ENCODE data around the gene ADGRD2. TPM values are rescaled to one million over a fixed set of nuclear protein-coding genes. Genes with fewer than 3 reads are reported as not detected.

The ADGRD2 gene
- total RNA-seq, 1 experiment from 2014 or later: not detected

DNA sequence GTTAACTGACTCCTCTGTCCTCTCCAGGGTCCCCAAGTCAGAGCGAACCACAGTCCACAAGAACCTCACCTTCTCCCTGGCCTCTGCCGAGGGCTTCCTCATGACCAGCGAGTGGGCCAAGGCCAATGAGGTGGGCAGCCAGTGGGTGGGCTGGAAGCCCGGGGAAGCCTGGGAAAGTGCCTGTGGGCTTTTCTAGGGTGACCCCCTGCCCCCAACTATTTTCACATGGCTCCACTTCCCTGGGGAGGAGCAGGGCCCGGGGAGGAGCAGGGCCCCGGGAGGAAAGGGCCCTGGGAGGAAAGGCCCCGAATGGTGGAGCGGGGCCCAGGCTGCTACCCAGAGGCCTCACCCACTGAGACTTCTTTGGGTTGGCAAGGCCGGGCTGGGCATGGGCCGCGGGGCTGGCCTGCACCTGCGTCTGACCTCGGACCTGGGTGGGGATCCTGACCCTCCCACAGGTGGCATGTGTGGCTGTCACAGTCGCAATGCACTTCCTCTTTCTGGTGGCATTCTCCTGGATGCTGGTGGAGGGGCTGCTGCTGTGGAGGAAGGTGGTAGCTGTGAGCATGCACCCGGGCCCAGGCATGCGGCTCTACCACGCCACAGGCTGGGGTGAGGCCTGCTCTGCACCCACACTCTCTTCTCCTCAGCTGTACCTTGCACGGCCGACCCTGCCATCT lies 17.9 kb downstream of the ADGRD2 start:
- no peak overlapping the region for H3K9ac ChIP-seq (ENCODE audit: low read length)
- H3K27ac ChIP-seq (ENCODE audit: low read length): no peak overlapping the region
- no peak overlapping the region for H3K4me3 ChIP-seq (ENCODE audit: low read length)
- H3K9me2 ChIP-seq (replicated peaks; ENCODE audit: insufficient read depth, low read length): no peaks in the 10 kb centered on the region
- H2AFZ ChIP-seq (ENCODE audit: low read length): no peak overlapping the region
- H3K4me1 ChIP-seq (ENCODE audit: low read length): no peaks in the 10 kb centered on the region
- no peaks in the 10 kb centered on the region for H3K9me3 ChIP-seq (ENCODE audit: low read length)
- H3K27me3 ChIP-seq (ENCODE audit: low read length): no peaks in the 10 kb centered on the region
- no peaks in the 10 kb centered on the region for H3K79me2 ChIP-seq (ENCODE audit: low read length)
- H3K36me3 ChIP-seq (ENCODE audit: insufficient read depth, low read length): no peaks in the 10 kb centered on the region
- H3K4me2 ChIP-seq (ENCODE audit: low read depth, low read length, poor library complexity, severe bottlenecking): no peak overlapping the region
- peak; percentile 48 for DNase-seq
- no peaks in the 10 kb centered on the region for H4K20me1 ChIP-seq (ENCODE audit: insufficient read depth, low read depth, low read length)

DNA sequence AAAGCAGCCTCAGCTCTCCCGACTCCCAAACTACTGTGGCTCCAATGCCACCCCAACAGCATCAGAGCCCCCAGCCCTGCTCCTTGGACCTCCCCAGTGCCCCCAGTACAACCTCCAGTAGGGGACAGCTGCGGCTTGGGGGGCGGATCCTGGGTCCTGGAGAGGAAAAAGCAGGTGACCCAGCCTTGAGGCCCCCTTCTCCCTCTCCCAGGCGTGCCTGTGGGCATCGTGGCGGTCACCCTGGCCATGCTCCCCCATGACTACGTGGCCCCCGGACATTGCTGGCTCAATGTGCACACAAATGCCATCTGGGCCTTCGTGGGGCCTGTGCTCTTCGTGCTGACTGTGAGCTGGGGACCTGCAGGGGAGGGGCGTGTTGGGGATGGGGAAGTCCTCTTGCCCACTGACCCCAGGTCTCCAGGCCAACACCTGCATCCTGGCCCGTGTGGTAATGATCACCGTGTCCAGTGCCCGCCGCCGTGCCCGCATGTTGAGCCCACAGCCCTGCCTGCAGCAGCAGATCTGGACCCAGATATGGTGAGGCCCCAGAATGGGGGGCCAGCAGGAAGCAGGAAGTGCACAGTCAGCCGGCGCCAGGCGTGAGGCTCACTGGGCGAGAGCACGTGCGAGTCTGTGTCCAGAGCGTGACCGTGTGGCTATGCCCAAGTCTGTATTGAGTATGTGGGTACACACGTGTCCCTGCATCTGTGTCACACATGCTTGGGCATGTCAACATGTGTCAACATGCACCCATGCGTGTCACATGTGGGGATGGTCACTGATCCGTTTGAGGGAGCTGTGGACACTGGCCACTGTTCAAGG lies 19.0 kb downstream of the ADGRD2 start:
- Histone ChIP-seq H3K9ac (ENCODE audit: low read length) (no peak overlapping the region), H3K4me2 (ENCODE audit: low read depth, low read length, poor library complexity, severe bottlenecking) (no peak overlapping the region), H3K27ac (ENCODE audit: low read length) (no peak overlapping the region), H3K9me2 (replicated peaks; ENCODE audit: insufficient read depth, low read length) (no peaks in the 10 kb centered on the region), H3K4me3 (ENCODE audit: low read length) (no peak overlapping the region), H3K27me3 (ENCODE audit: low read length) (no peaks in the 10 kb centered on the region), H4K20me1 (ENCODE audit: insufficient read depth, low read depth, low read length) (no peaks in the 10 kb centered on the region), H2AFZ (ENCODE audit: low read length) (no peak overlapping the region), H3K4me1 (ENCODE audit: low read length) (no peaks in the 10 kb centered on the region), H3K9me3 (ENCODE audit: low read length) (no peaks in the 10 kb centered on the region), H3K79me2 (ENCODE audit: low read length) (no peaks in the 10 kb centered on the region), H3K36me3 (ENCODE audit: insufficient read depth, low read length) (no peaks in the 10 kb centered on the region)
- no peak for DNase-seq

GRCh38 chr9:124470306-124470705 lies 20.1 kb downstream of the ADGRD2 start:
- Histone ChIP-seq H3K9me3 (ENCODE audit: low read length) (no peaks in the 10 kb centered on the region), H3K9ac (ENCODE audit: low read length) (no peak overlapping the region), H3K27ac (ENCODE audit: low read length) (no peak overlapping the region), H3K9me2 (replicated peaks; ENCODE audit: insufficient read depth, low read length) (no peaks in the 10 kb centered on the region), H3K4me2 (ENCODE audit: low read depth, low read length, poor library complexity, severe bottlenecking) (no peak overlapping the region), H3K79me2 (ENCODE audit: low read length) (no peaks in the 10 kb centered on the region), H3K36me3 (ENCODE audit: insufficient read depth, low read length) (no peaks in the 10 kb centered on the region), H2AFZ (ENCODE audit: low read length) (no peak overlapping the region), H3K4me3 (ENCODE audit: low read length) (no peak overlapping the region), H3K27me3 (ENCODE audit: low read length) (no peaks in the 10 kb centered on the region), H3K4me1 (ENCODE audit: low read length) (no peaks in the 10 kb centered on the region), H4K20me1 (ENCODE audit: insufficient read depth, low read depth, low read length) (no peaks in the 10 kb centered on the region)
- DNase-seq: no peak

GRCh38 chr9:124470726-124471125 lies 20.5 kb downstream of the ADGRD2 start:
- Histone ChIP-seq H2AFZ (ENCODE audit: low read length) (no peak overlapping the region), H3K4me3 (ENCODE audit: low read length) (no peak overlapping the region), H3K9me2 (replicated peaks; ENCODE audit: insufficient read depth, low read length) (no peaks in the 10 kb centered on the region), H3K27me3 (ENCODE audit: low read length) (no peaks in the 10 kb centered on the region), H3K4me1 (ENCODE audit: low read length) (peaks cover under 1% of the 10 kb centered on the region; the same call in 1 of the 2 replicates), H3K4me2 (ENCODE audit: low read depth, low read length, poor library complexity, severe bottlenecking) (no peak overlapping the region), H3K36me3 (ENCODE audit: insufficient read depth, low read length) (no peaks in the 10 kb centered on the region), H3K9ac (ENCODE audit: low read length) (no peak overlapping the region), H3K79me2 (ENCODE audit: low read length) (no peaks in the 10 kb centered on the region), H3K27ac (ENCODE audit: low read length) (no peak overlapping the region), H4K20me1 (ENCODE audit: insufficient read depth, low read depth, low read length) (no peaks in the 10 kb centered on the region), H3K9me3 (ENCODE audit: low read length) (no peaks in the 10 kb centered on the region)
- no peak for DNase-seq

DNA sequence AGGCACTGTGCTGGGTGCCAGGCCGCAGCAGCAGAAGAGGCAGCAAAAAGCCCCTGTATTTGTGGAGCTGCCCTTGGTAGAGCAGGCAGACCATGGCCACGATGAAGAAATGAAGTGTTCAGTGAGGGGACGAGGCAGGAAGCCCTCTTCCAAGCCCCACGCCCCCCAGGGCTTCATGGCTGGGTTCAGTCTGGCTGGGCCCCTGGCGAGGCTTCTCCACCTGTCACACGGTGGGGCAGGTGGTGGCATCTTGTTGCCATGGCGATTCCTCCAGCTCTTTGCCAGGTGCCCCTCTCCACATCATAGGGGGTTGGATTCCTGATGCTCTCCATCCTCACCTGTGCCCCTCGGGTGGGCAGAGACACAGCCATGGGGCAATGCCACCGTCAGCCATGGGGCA lies 21.5 kb downstream of the ADGRD2 start:
- Histone ChIP-seq H2AFZ (ENCODE audit: low read length) (no peak overlapping the region), H3K9me3 (ENCODE audit: low read length) (no peaks in the 10 kb centered on the region), H3K79me2 (ENCODE audit: low read length) (no peaks in the 10 kb centered on the region), H4K20me1 (ENCODE audit: insufficient read depth, low read depth, low read length) (no peaks in the 10 kb centered on the region; the same call in 1 of the 2 replicates), H3K4me1 (ENCODE audit: low read length) (peaks cover 9% of the 10 kb centered on the region; the same call in 1 of the 2 replicates), H3K4me2 (ENCODE audit: low read depth, low read length, poor library complexity, severe bottlenecking) (no peak overlapping the region), H3K27me3 (ENCODE audit: low read length) (no peaks in the 10 kb centered on the region), H3K36me3 (ENCODE audit: insufficient read depth, low read length) (no peaks in the 10 kb centered on the region), H3K9ac (ENCODE audit: low read length) (no peak overlapping the region), H3K4me3 (ENCODE audit: low read length) (no peak overlapping the region), H3K27ac (ENCODE audit: low read length) (no peak overlapping the region), H3K9me2 (replicated peaks; ENCODE audit: insufficient read depth, low read length) (no peaks in the 10 kb centered on the region)
- DNase-seq: no peak

DNA sequence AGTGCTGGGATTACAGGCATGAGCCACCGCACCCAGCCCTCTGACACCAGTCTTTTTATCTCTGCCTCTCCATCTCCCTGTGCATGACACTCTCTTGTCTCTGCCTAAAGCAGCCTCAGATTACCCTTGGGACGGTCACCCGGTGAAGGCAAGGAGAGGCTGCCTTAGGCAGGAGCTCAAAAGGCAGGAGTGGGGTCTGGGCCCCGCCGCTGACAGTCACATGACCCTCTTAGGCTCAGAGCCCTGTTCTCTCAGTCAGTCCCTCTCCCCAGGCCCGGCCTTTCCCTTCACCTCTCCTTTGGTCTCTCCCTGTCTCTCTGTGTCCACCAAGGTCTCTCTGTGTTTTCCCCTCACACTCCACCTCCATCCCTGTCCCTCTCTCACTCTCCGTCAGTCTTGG lies 22.5 kb downstream of the ADGRD2 start:
- Histone ChIP-seq H3K36me3 (ENCODE audit: insufficient read depth, low read length) (no peaks in the 10 kb centered on the region), H3K27me3 (ENCODE audit: low read length) (no peaks in the 10 kb centered on the region), H3K9me3 (ENCODE audit: low read length) (no peaks in the 10 kb centered on the region), H3K9me2 (replicated peaks; ENCODE audit: insufficient read depth, low read length) (no peaks in the 10 kb centered on the region), H3K4me1 (ENCODE audit: low read length) (peaks cover 9% of the 10 kb centered on the region; the same call in 1 of the 2 replicates), H3K27ac (ENCODE audit: low read length) (no peak overlapping the region), H3K79me2 (ENCODE audit: low read length) (no peaks in the 10 kb centered on the region), H3K4me3 (ENCODE audit: low read length) (no peak overlapping the region), H2AFZ (ENCODE audit: low read length) (no peak overlapping the region), H4K20me1 (ENCODE audit: insufficient read depth, low read depth, low read length) (no peaks in the 10 kb centered on the region; the same call in 1 of the 2 replicates), H3K4me2 (ENCODE audit: low read depth, low read length, poor library complexity, severe bottlenecking) (no peak overlapping the region), H3K9ac (ENCODE audit: low read length) (no peak overlapping the region)
- DNase-seq: no peak

DNA sequence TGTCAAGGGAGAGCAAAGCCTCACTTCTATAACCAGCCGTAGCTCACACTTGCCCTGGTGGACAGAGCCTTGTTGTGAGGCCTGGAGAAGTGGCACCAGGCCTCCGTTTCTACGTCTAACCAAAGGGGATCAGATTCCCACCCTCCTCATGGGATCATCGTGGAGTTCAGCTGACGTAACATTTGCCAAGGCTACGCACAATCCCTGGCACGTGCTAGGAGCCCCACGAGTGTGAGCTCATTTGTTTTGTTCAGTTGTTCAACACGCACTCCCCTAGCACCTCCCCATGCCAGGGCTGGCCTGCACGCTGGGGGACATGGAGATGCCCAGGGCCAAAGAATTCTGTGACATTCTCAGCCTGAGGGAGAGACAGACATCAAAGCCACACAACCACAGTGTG lies 23.1 kb downstream of the ADGRD2 start:
- no peaks in the 10 kb centered on the region for H3K36me3 ChIP-seq (ENCODE audit: insufficient read depth, low read length)
- H2AFZ ChIP-seq (ENCODE audit: low read length): no peak overlapping the region
- H3K9me3 ChIP-seq (ENCODE audit: low read length): no peaks in the 10 kb centered on the region
- no peaks in the 10 kb centered on the region; the same call in 1 of the 2 replicates for H4K20me1 ChIP-seq (ENCODE audit: insufficient read depth, low read depth, low read length)
- H3K4me3 ChIP-seq (ENCODE audit: low read length): no peak overlapping the region
- H3K79me2 ChIP-seq (ENCODE audit: low read length): no peaks in the 10 kb centered on the region
- H3K27ac ChIP-seq (ENCODE audit: low read length): no peak overlapping the region
- no peak overlapping the region for H3K9ac ChIP-seq (ENCODE audit: low read length)
- H3K4me2 ChIP-seq (ENCODE audit: low read depth, low read length, poor library complexity, severe bottlenecking): no peak overlapping the region
- DNase-seq: no peak
- peaks cover 9% of the 10 kb centered on the region; the same call in 1 of the 2 replicates for H3K4me1 ChIP-seq (ENCODE audit: low read length)
- H3K9me2 ChIP-seq (replicated peaks; ENCODE audit: insufficient read depth, low read length): no peaks in the 10 kb centered on the region
- H3K27me3 ChIP-seq (ENCODE audit: low read length): no peaks in the 10 kb centered on the region

- Histone ChIP-seq H3K4me1 (ENCODE audit: low read length) (peaks cover 9% of the 10 kb centered on the region; the same call in 1 of the 2 replicates), H3K9me3 (ENCODE audit: low read length) (no peaks in the 10 kb centered on the region), H3K79me2 (ENCODE audit: low read length) (no peaks in the 10 kb centered on the region), H3K9ac (ENCODE audit: low read length) (no peak overlapping the region), H3K9me2 (replicated peaks; ENCODE audit: insufficient read depth, low read length) (no peaks in the 10 kb centered on the region), H4K20me1 (ENCODE audit: insufficient read depth, low read depth, low read length) (no peaks in the 10 kb centered on the region; the same call in 1 of the 2 replicates), H3K4me2 (ENCODE audit: low read depth, low read length, poor library complexity, severe bottlenecking) (no peak overlapping the region), H2AFZ (ENCODE audit: low read length) (no peak overlapping the region), H3K27me3 (ENCODE audit: low read length) (no peaks in the 10 kb centered on the region), H3K4me3 (ENCODE audit: low read length) (no peak overlapping the region), H3K27ac (ENCODE audit: low read length) (no peak overlapping the region), H3K36me3 (ENCODE audit: insufficient read depth, low read length) (no peaks in the 10 kb centered on the region)
- no peak for DNase-seq
Observed at GRCh38 chr9:124474151-124474550, 23.9 kb downstream of the ADGRD2 start.

Measured in Karpas-422 (cell line).